Ascending aorta (tissue), 2 donors: Measurements from ENCODE around the gene NIF3L1. TPM values are rescaled to one million over a fixed set of nuclear protein-coding genes. Genes with fewer than 3 reads are reported as not detected.

Source experiments
- DNase-seq, 2 donors: peaks; one replicate each; pipeline ENCODE4 v3.0.0-alpha.2; 2019; ENCODE audit warnings: low spot score in 2 of 2
- H3K27ac ChIP-seq, 2 donors: fragments of 200-600 bp; sonication (generic); one replicate each; pipeline ENCODE4 v1.5.1; 2016 to 2017; ENCODE audit warnings: mild to moderate bottlenecking in 1 of 2
- H3K27me3 ChIP-seq: fragments of 200-600 bp; sonication (generic); one replicate; pipeline ENCODE4 v1.5.1; 2017
- H3K36me3 ChIP-seq, 2 donors: fragments of 200-600 bp; sonication (generic); one replicate each; pipeline ENCODE4 v1.5.1; 2016
- H3K4me1 ChIP-seq, 2 donors: fragments of 200-600 bp; sonication (generic); one replicate each; pipeline ENCODE4 v1.5.1; 2016 to 2017; ENCODE audit warnings: mild to moderate bottlenecking in 1 of 2
- H3K4me3 ChIP-seq, 2 donors: fragments of 200-600 bp; sonication (generic); one replicate each; pipeline ENCODE4 v1.5.1; 2016 to 2017; ENCODE audit warnings: mild to moderate bottlenecking in 1 of 2
- H3K9me3 ChIP-seq, 2 donors: fragments of 200-600 bp; sonication (generic); one replicate each; pipeline ENCODE4 v1.5.1; 2016
- CTCF ChIP-seq, 3 experiments: fragments of 200-600 bp in 2 of 3; fragments of 450-650 bp in 1 of 3; sonication (generic) in 2 of 3; IDR thresholded peaks; one replicate each; pipeline ENCODE4 v1.5.1; 2016 to 2019; ENCODE audit warnings: antibody characterized with exemption in 3 of 3, mild to moderate bottlenecking in 1 of 3, moderate library complexity in 1 of 3
- intact Hi-C: fragments of 100-400 bp; cut with DNase I; formaldehyde crosslinking; loops from one replicate; pipeline ENCODE4 v1.15.1; 2023
- total RNA-seq: library from RNA; depleted of rRNA; stranded (reverse); fragments of >200 nt; gene quantifications from one replicate; pipeline ENCODE4 v1.1.0, GENCODE V29; 2016

Gene NIF3L1, protein sequence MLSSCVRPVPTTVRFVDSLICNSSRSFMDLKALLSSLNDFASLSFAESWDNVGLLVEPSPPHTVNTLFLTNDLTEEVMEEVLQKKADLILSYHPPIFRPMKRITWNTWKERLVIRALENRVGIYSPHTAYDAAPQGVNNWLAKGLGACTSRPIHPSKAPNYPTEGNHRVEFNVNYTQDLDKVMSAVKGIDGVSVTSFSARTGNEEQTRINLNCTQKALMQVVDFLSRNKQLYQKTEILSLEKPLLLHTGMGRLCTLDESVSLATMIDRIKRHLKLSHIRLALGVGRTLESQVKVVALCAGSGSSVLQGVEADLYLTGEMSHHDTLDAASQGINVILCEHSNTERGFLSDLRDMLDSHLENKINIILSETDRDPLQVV
- total RNA-seq, result 55.3 TPM

DNA sequence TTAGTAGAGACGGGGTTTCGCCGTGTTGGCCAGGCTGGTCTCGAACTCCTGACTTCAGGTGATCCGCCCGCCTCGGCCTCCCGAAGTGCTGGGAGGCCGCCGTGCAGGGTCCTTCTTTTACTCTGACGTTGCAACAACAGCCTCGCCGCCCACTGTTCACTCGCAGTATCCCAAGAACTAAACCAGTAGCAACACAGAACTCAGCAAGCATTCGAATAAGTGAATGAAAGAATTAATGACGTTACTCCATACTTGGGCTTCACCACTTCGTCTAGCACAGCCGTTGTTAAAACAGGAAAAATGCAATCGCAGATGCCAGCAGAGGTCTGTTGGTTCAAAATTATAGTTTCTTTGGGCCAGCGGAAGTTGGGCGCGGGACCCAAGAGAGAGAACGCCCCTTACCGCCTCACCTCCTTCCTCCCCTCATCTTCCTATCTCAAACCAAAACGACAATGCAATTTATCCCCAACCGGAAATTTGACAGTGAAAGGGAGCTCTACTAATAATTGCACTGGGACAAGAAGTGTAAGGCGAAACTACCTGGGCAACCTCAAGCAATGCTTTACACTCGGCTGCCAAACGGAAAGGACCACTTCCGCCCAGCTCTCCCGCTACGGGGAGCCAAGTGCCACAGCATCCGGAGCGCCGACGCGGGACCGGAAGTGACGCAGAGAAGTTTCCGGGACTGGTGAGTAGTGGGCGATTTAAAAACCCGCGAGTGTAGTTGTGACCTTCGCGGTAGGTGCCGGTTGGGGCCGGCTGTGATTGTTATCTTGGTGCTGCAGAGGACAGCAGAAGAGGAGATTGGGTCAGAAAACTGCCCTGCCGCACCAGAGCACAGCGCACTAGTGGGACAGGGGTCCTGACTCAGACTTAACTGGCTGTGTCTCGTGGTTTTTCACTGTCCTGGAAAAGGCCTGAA lies at the start of gene NIF3L1, which contains the start of gene PPIL3:
TSS of gene NIF3L1 (plus strand) at position 668 of the 922 bp plus-strand sequence. CDS start 2,573 bp downstream, outside the sequence.
TSS of gene PPIL3 (minus strand) at position 374 of the 922 bp plus-strand sequence. CDS start 1,462 bp downstream, outside the sequence.
- Histone ChIP-seq H3K4me1 (peaks cover 7 to 17% of the 10 kb centered on the region in 2 donors), H3K9me3 (no peaks in the 10 kb centered on the region), H3K36me3 (peaks cover 10 to 17% of the 10 kb centered on the region in 2 donors), H3K4me3 (peak within 1 kb of the TSS; percentile 79 to 81), H3K27me3 (no peaks in the 10 kb centered on the region), H3K27ac (peak within 1 kb of the TSS; percentile 90 to 94)
- TF ChIP-seq CTCF (IDR thresholded peaks at IDR 0.05), result peak in 1 of 3 experiments; percentile 15
- intact Hi-C loops, result loop anchor here (1.0 to 5.0 kb wide), 7 partner anchors 25 to 363 kb away; partner anchors contain the start of genes BZW1, CFLAR, CLK1 and HYCC2
- peak; percentile 91 to 98 for DNase-seq

- Histone ChIP-seq H3K27me3 (no peaks in the 10 kb centered on the region), H3K4me3 (no peak overlapping the region), H3K9me3 (peaks cover 0 to 6% of the 10 kb centered on the region in 2 donors), H3K27ac (no peak overlapping the region), H3K4me1 (no peaks in the 10 kb centered on the region), H3K36me3 (no peaks in the 10 kb centered on the region)
- TF ChIP-seq CTCF (IDR thresholded peaks at IDR 0.05), result no peak
- intact Hi-C loops, result no loop called here
- no peak for DNase-seq
Measured at GRCh38 chr2:200839513-200839912, 49.7 kb upstream of the NIF3L1 start.

DNA sequence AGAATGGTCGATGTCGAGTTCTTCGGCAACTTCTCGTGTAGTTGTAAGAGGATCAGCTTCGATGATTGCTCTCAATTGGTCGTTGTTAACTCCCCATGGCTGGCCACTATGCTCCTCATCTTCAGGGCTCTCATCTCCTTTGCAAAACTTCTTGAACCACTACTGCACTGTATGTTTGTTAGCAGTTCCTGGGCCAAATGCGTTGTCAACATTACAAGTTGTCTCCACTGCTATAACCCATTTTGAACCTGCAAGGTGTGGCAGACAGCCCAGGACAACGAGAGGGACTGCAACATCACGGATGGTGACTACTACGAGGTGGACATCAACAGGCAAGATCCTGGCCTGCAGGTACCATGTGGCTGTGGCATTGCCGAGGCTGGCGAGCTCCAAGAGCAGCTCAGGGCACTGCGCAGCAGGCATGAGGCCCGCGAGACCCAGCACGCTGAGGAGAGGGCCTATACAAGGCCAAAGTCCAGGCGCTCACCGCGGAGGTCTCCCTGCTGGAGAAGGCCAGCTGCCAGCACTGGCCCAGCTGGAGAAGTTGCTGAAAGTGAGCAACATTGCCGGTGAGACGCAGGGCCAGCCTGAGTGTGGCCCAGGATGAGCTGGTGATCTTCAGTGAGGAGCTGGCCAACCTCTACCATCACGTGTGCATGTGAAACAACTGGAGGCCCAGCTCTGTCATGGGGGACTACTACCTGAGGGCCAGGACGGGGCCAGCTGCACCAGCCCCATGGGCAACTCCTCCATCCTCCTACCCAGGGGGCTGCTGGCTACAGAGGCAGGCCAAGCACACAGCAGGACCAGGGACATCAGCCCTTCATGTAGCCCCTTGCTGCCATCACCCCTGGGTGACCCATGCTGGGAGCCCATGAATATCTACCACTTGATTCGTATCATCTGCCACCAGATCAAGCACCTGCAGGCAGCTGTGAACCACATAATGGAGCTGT lies 44.9 kb upstream of the NIF3L1 start:
- intact Hi-C loops, result no loop called here
- Histone ChIP-seq H3K27me3 (no peaks in the 10 kb centered on the region), H3K4me1 (no peaks in the 10 kb centered on the region), H3K27ac (no peak overlapping the region), H3K4me3 (no peak overlapping the region), H3K36me3 (no peaks in the 10 kb centered on the region), H3K9me3 (no peaks in the 10 kb centered on the region)
- no peak for DNase-seq
- TF ChIP-seq CTCF (IDR thresholded peaks at IDR 0.05), result no peak

- DNase-seq, result no peak
- no peak overlapping the region for H3K27ac ChIP-seq
Measured at GRCh38 chr2:200845194-200845593, 44.0 kb upstream of the NIF3L1 start.

More at GRCh38 chr2:200845194-200845593, 44.0 kb upstream of the NIF3L1 start:
- no peaks in the 10 kb centered on the region for H3K9me3 ChIP-seq
- intact Hi-C loops, result no loop called here
- no peaks in the 10 kb centered on the region for H3K27me3 ChIP-seq
- no peak for TF ChIP-seq CTCF (IDR thresholded peaks at IDR 0.05)
- no peak overlapping the region for H3K4me3 ChIP-seq
- peaks cover 0 to under 1% of the 10 kb centered on the region in 2 donors for H3K36me3 ChIP-seq
- H3K4me1 ChIP-seq, result no peaks in the 10 kb centered on the region
